ENCODE data around the gene MKKS.

DNA sequence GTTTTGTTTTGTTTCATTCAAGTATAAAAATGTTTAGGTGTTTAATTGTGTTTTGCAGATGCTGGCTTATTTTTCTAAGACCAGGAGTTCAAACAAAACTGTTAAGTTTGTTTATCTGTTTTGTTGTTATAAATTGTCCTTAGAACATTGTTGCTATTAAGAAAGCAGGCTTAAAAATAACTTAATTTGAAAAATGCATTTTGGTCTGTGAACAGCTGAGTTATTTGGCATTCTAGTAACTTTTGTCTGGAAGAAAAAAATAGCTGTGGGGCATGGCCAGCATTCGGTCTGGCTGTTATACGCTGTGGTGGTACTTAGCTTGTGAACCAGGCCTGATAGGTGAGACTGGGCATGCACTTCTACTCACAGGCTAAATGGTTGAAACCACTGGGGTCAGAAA, 38.8 kb upstream of the MKKS start:
- TF ChIP-seq, protein P1, sequence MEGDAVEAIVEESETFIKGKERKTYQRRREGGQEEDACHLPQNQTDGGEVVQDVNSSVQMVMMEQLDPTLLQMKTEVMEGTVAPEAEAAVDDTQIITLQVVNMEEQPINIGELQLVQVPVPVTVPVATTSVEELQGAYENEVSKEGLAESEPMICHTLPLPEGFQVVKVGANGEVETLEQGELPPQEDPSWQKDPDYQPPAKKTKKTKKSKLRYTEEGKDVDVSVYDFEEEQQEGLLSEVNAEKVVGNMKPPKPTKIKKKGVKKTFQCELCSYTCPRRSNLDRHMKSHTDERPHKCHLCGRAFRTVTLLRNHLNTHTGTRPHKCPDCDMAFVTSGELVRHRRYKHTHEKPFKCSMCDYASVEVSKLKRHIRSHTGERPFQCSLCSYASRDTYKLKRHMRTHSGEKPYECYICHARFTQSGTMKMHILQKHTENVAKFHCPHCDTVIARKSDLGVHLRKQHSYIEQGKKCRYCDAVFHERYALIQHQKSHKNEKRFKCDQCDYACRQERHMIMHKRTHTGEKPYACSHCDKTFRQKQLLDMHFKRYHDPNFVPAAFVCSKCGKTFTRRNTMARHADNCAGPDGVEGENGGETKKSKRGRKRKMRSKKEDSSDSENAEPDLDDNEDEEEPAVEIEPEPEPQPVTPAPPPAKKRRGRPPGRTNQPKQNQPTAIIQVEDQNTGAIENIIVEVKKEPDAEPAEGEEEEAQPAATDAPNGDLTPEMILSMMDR (IDR thresholded peaks at IDR 0.05): no peak
- TF ChIP-seq EZH2 (IDR thresholded peaks at IDR 0.05): no peak
- no peak for TF ChIP-seq EZH2phosphoT487 (IDR thresholded peaks at IDR 0.05)
